GM23248 (cell line): ENCODE data around the gene TTC24.

Experiments used
- EZH2 ChIP-seq: fragments of 200-600 bp; sonication (generic); IDR thresholded peaks from 2 replicates; pipeline ENCODE4 v1.6.1; 2018; ENCODE audit warnings: antibody characterized with exemption, mild to moderate bottlenecking; ENCODE audit not compliant: insufficient read depth, poor library complexity, severe bottlenecking
- EZH2phosphoT487 ChIP-seq: fragments of 200-600 bp; sonication (generic); IDR thresholded peaks from 2 replicates; pipeline ENCODE4 v1.6.1; 2018; ENCODE audit warnings: antibody characterized with exemption, moderate library complexity, mild to moderate bottlenecking, low read depth; ENCODE audit not compliant: insufficient read depth

DNA sequence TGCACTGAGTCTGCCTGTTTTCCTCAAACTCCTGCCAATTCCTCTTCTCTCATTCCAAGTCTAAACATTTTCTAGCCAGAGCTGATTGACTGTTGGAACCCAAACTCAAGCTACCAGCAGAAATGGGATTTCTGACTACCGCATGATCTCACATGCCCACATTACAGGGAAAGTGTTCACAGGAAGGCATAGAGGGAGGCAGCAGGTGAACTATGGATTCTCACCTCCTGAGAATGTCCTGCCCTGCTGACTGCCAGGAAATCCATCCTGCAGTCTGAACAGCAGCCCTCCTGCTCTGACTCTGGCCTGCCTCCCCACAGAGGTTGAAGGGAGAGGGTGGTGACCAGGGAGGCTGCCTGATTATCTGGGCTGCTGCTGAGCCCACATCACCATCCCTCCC is 29.7 kb upstream of the TTC24 start:
- TF ChIP-seq EZH2 (no peak), EZH2phosphoT487 (no peak)
